ENCODE data around the gene CENPP.

The CENPP gene

DNA sequence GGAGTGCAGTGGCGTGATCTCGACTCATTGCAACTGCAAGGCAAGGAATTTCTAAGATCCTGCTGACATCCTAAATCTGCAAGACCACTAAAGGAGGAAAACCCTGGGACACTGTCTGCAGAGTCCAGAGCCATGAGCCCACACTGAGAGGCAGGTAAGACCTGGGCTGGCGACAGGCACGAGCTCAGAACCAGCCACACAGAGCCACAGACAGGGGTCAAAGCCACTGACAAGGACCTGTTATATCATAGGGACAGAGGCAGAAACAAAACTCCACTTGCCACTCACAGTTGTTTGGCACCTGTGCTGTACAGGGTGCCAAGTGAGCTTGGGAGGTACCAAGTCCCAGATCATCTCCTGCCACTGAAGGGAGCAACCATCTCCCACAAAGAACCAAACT lies 310.0 kb downstream of the CENPP start:
- Mint-ChIP-seq H3K27ac (no peak overlapping the region), H3K36me3 (ENCODE audit: insufficient read depth) (peaks cover 63% of the 10 kb centered on the region), H3K27me3 (no peaks in the 10 kb centered on the region), H3K4me1 (ENCODE audit: low read depth in 2 of 2) (peaks cover 0 to 2% of the 10 kb centered on the region in 2 donors), H3K9me3 (no peaks in the 10 kb centered on the region), H3K4me3 (no peak overlapping the region)
- ATAC-seq (replicated peaks) (no peak), DNase-seq (no peak)

DNA sequence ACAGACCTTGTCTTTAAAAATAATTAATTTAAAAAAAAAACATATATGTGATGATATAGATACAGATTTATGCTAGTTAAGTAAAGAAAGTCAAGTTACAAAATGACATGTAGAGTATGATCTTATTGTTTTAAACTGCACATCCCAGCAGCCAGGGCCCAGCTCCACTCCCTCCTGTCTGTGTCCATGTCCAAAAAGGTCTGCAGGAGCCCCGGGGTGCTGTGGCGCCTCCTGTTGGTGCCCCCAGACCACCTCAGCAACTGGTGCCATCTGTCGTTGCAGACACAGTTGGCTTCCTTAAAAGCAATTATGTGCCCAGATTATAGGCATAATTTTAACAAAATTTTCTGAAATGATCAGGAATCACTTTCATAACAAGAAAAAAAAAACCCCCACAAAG lies 310.9 kb downstream of the CENPP start:
- DNase-seq (no peak), ATAC-seq (replicated peaks) (no peak)
- Mint-ChIP-seq H3K9me3 (no peaks in the 10 kb centered on the region), H3K27ac (no peak overlapping the region), H3K4me1 (ENCODE audit: low read depth in 2 of 2) (peaks cover 0 to 3% of the 10 kb centered on the region in 2 donors), H3K36me3 (ENCODE audit: insufficient read depth) (peaks cover 66% of the 10 kb centered on the region), H3K4me3 (no peak overlapping the region), H3K27me3 (no peaks in the 10 kb centered on the region)

- Mint-ChIP-seq H3K36me3 (ENCODE audit: insufficient read depth) (peaks cover 66% of the 10 kb centered on the region), H3K27ac (no peak overlapping the region)
- no peak for ATAC-seq (replicated peaks)
These were observed 311.6 kb downstream of the CENPP start for GRCh38 chr9:92637326-92637725.

DNA sequence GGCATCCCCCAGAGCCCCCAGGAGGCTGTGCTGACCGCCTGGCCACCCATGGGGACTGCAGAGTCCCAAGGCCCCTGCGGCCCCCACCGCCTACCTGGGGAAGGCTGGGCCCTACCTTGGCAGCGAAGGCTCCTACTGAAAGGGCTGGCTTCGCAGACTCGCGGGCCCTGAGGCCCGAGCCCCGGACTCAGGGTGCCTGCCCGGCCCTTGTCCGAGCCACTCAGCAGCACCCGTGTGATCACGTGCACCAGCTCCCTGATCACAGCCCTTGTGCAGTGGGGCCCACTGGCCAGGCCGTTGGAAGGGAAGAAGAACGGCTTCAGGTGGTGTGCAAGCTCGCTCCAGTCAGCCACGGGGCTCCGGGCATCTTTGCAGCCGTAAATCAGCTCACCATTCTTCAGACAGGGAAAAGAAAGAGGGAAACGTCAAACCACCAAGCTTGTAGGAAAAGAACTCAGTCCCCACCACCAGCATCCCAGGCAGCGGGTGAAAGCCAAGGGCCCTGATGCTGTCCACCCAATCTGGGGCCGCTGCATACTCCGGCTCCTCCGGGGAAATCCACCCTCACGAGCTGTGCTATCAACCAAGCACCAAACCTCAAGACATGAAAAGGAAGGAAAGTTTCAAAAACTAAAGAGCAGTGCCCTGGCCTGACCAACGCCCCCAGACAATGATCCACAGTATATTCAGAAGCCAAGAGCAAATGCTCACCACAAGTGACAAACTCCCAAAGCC lies 312.3 kb downstream of the CENPP start:
- no peaks in the 10 kb centered on the region for H3K27me3 Mint-ChIP-seq
- ATAC-seq (replicated peaks) (no peak), DNase-seq (no peak)
- peaks cover 0 to 1% of the 10 kb centered on the region in 2 donors for H3K4me1 Mint-ChIP-seq (ENCODE audit: low read depth in 2 of 2)
- peaks cover 63% of the 10 kb centered on the region for H3K36me3 Mint-ChIP-seq (ENCODE audit: insufficient read depth)
- H3K9me3 Mint-ChIP-seq, result no peaks in the 10 kb centered on the region
- H3K27ac Mint-ChIP-seq, result peak overlapping the region in 1 of 2 donors; percentile 57
- H3K4me3 Mint-ChIP-seq, result no peak overlapping the region

More at GRCh38 chr9:92637326-92637725, 311.6 kb downstream of the CENPP start:
- no peak for DNase-seq
- peaks cover 0 to 3% of the 10 kb centered on the region in 2 donors for H3K4me1 Mint-ChIP-seq (ENCODE audit: low read depth in 2 of 2)
- H3K9me3 Mint-ChIP-seq, result no peaks in the 10 kb centered on the region
- no peaks in the 10 kb centered on the region for H3K27me3 Mint-ChIP-seq
- no peak overlapping the region for H3K4me3 Mint-ChIP-seq

- no peaks in the 10 kb centered on the region for H3K9me3 Mint-ChIP-seq
- ATAC-seq (replicated peaks), result no peak
- H3K4me3 Mint-ChIP-seq, result no peak overlapping the region
- peaks cover 0 to 1% of the 10 kb centered on the region in 2 donors for H3K4me1 Mint-ChIP-seq (ENCODE audit: low read depth in 2 of 2)
- H3K27me3 Mint-ChIP-seq, result no peaks in the 10 kb centered on the region
- peak overlapping the region in 1 of 2 donors; percentile 57 for H3K27ac Mint-ChIP-seq
- no peak for DNase-seq
- H3K36me3 Mint-ChIP-seq (ENCODE audit: insufficient read depth), result peaks cover 63% of the 10 kb centered on the region
These were observed 312.9 kb downstream of the CENPP start for GRCh38 chr9:92638621-92639101.

GRCh38 chr9:92639124-92639523 lies 313.4 kb downstream of the CENPP start:
- no peaks in the 10 kb centered on the region for H3K27me3 Mint-ChIP-seq
- no peaks in the 10 kb centered on the region for H3K9me3 Mint-ChIP-seq
- no peak overlapping the region for H3K27ac Mint-ChIP-seq
- peaks cover 62% of the 10 kb centered on the region for H3K36me3 Mint-ChIP-seq (ENCODE audit: insufficient read depth)
- no peak overlapping the region for H3K4me3 Mint-ChIP-seq
- no peak for DNase-seq
- ATAC-seq (replicated peaks), result no peak
- H3K4me1 Mint-ChIP-seq (ENCODE audit: low read depth in 2 of 2), result peaks cover 0 to 1% of the 10 kb centered on the region in 2 donors

GRCh38 chr9:92639791-92640271 lies 314.1 kb downstream of the CENPP start:
- ATAC-seq (replicated peaks) (no peak), DNase-seq (no peak)
- Mint-ChIP-seq H3K27ac (no peak overlapping the region), H3K27me3 (no peaks in the 10 kb centered on the region), H3K4me3 (no peak overlapping the region), H3K36me3 (ENCODE audit: insufficient read depth) (peaks cover 56% of the 10 kb centered on the region), H3K9me3 (no peaks in the 10 kb centered on the region), H3K4me1 (ENCODE audit: low read depth in 2 of 2) (peaks cover 1 to 4% of the 10 kb centered on the region in 2 donors)

GRCh38 chr9:92640398-92641091 lies 314.8 kb downstream of the CENPP start:
- H3K36me3 Mint-ChIP-seq (ENCODE audit: insufficient read depth), result peaks cover 54% of the 10 kb centered on the region
- no peak for ATAC-seq (replicated peaks)
- DNase-seq, result no peak
- no peak overlapping the region for H3K27ac Mint-ChIP-seq
- no peak overlapping the region for H3K4me3 Mint-ChIP-seq
- no peaks in the 10 kb centered on the region for H3K9me3 Mint-ChIP-seq
- peaks cover 1 to 7% of the 10 kb centered on the region in 2 donors for H3K4me1 Mint-ChIP-seq (ENCODE audit: low read depth in 2 of 2)
- H3K27me3 Mint-ChIP-seq, result no peaks in the 10 kb centered on the region

- H3K9me3 Mint-ChIP-seq, result no peaks in the 10 kb centered on the region
- DNase-seq (no peak), ATAC-seq (replicated peaks) (no peak)
- no peak overlapping the region for H3K27ac Mint-ChIP-seq
- H3K27me3 Mint-ChIP-seq, result no peaks in the 10 kb centered on the region
- H3K4me3 Mint-ChIP-seq, result no peak overlapping the region
- peaks cover 52% of the 10 kb centered on the region for H3K36me3 Mint-ChIP-seq (ENCODE audit: insufficient read depth)
- H3K4me1 Mint-ChIP-seq (ENCODE audit: low read depth in 2 of 2), result peaks cover 1 to 7% of the 10 kb centered on the region in 2 donors
These were observed 315.5 kb downstream of the CENPP start for GRCh38 chr9:92641092-92641809.

DNA sequence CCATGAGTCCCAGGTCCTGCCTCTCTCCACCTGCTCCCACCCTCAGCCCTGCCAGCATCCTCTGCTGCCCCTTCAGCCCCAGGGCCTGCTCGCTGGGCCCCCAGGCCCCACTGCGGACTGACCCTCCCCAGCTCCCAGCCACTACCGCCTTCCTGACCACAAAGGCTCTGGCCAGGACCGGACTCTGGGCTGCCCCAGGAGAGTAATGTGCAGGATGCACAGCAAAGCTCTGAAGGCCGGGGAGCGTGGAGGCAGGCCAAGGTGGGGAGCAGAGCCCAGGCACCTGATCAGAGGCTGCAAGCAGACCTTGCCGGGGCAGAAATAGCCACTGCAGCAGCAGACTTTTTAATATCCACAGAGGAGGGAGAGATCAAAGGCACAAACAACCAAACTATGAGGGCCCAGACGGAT lies 316.3 kb downstream of the CENPP start:
- Mint-ChIP-seq H3K9me3 (no peaks in the 10 kb centered on the region), H3K27ac (no peak overlapping the region), H3K36me3 (ENCODE audit: insufficient read depth) (peaks cover 51% of the 10 kb centered on the region), H3K4me3 (no peak overlapping the region), H3K4me1 (ENCODE audit: low read depth in 2 of 2) (peaks cover 1 to 7% of the 10 kb centered on the region in 2 donors), H3K27me3 (no peaks in the 10 kb centered on the region)
- ATAC-seq (replicated peaks), result no peak
- DNase-seq, result no peak

DNA sequence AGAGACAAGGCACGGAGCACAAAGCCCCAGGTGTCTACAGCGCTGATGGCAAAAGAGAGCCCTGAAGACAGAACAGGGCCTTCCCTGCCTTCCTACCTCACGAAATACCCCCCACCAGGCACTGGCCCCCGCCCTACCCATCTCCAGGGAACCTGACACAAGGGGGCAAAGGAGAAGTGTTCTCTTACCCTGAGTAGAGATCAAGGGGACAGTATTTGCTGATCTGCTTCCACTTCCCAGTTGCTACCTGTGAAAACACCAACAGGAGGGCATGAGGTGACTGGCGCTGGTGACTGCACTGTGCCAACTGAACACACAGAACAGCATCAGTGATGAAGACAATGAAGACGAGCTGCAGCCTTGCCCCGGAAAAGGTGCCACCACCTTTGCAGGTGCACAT lies 316.8 kb downstream of the CENPP start:
- DNase-seq (no peak), ATAC-seq (replicated peaks) (no peak)
- Mint-ChIP-seq H3K4me3 (no peak overlapping the region), H3K36me3 (ENCODE audit: insufficient read depth) (peaks cover 51% of the 10 kb centered on the region), H3K27ac (no peak overlapping the region), H3K4me1 (ENCODE audit: low read depth in 2 of 2) (peaks cover 1 to 7% of the 10 kb centered on the region in 2 donors), H3K27me3 (no peaks in the 10 kb centered on the region), H3K9me3 (no peaks in the 10 kb centered on the region)

DNA sequence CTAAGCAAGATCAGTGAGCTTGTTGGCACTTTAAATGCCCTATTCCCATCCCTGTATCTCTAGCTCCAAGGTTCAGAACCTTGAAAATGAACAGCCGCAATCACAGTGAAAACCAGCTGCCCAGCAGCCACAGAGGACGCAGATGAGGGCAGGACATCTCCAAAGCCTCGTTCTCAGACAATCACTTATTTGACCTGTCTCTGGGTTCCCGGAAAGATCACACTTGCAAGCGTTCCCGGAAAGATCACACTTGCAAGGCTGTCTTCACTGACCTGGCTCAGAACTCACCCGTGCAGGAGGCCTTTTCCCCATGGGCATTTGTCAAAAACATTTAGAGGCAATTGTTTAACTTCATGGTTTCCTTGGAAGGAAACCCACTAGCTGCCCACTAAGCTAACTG lies 318.5 kb downstream of the CENPP start:
- ATAC-seq (replicated peaks), result no peak
- no peak for DNase-seq
- H3K9me3 Mint-ChIP-seq, result no peaks in the 10 kb centered on the region
- H3K4me3 Mint-ChIP-seq, result no peak overlapping the region
- H3K27me3 Mint-ChIP-seq, result no peaks in the 10 kb centered on the region
- H3K36me3 Mint-ChIP-seq (ENCODE audit: insufficient read depth), result peaks cover 63% of the 10 kb centered on the region
- H3K27ac Mint-ChIP-seq, result peak overlapping the region in 1 of 2 donors; percentile 93
- peaks cover 1 to 7% of the 10 kb centered on the region in 2 donors for H3K4me1 Mint-ChIP-seq (ENCODE audit: low read depth in 2 of 2)

DNA sequence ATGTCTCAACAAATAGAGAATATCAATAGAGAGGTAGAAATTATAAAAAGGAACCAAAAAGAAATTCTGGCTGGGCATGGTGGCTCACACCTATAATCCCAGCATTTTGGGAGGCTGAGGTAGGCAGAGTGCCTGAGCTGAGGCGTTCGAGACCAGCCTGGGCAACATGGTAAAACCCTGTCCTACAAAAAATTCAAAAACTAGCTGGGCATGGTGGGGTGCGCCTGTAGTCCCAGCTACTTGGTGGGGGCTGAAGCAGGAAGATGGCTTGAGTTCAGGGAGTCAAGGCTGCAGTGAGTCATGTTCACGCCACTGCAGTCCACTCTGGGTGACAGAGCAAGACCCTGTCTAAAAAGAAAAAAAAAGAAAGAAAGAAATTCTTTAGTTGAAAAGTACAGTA lies 319.3 kb downstream of the CENPP start:
- H3K36me3 Mint-ChIP-seq (ENCODE audit: insufficient read depth), result peaks cover 59% of the 10 kb centered on the region
- no peak overlapping the region for H3K4me3 Mint-ChIP-seq
- no peaks in the 10 kb centered on the region for H3K27me3 Mint-ChIP-seq
- peak overlapping the region in 1 of 2 donors; percentile 93 for H3K27ac Mint-ChIP-seq
- no peaks in the 10 kb centered on the region for H3K9me3 Mint-ChIP-seq
- DNase-seq (no peak), ATAC-seq (replicated peaks) (no peak)
- peaks cover 1 to 7% of the 10 kb centered on the region in 2 donors for H3K4me1 Mint-ChIP-seq (ENCODE audit: low read depth in 2 of 2)
